K562 (cell line): Measurements from ENCODE around the gene RUNDC1. TPM values are rescaled to one million over a fixed set of nuclear protein-coding genes. Genes with fewer than 3 reads are reported as not detected.
A peak's percentile ranks its signal among the peaks of the same experiment; 100 is the strongest.

Experiments
- CC2D1A ChIP-seq: fragments of 450-650 bp; IDR thresholded peaks from 2 replicates; pipeline ENCODE4 v1.6.1; 2017; ENCODE audit warnings: mild to moderate bottlenecking
- CTCF ChIP-seq, 3 experiments: IDR thresholded peaks in 2 of 3; conservative IDR thresholded peaks in 1 of 3; 2 replicates each; pipeline ENCODE4 v1.5.1; 2011 to 2012; ENCODE audit warnings: low read length in 3 of 3, mild to moderate bottlenecking in 3 of 3, control low read depth in 2 of 3, improper control_type of control experiment in 1 of 3, inconsistent platforms in 1 of 3, low read depth in 1 of 3, mixed read lengths in 1 of 3, moderate library complexity in 1 of 3; ENCODE audit not compliant: insufficient read depth in 2 of 3
- DEAF1 ChIP-seq: fragments of 450-650 bp; formaldehyde crosslinking; IDR thresholded peaks from 2 replicates; pipeline ENCODE4 v1.4.0; 2020; ENCODE audit warnings: mild to moderate bottlenecking, moderate library complexity
- RAD21 ChIP-seq, 2 experiments: fragments of 250-450 bp in 1 of 2; fragments of 450-650 bp in 1 of 2; sonication (Bioruptor Pico) in 1 of 2; formaldehyde crosslinking in 1 of 2; IDR thresholded peaks in 1 of 2; conservative IDR thresholded peaks in 1 of 2; 2 replicates each; pipeline versions ENCODE4 v1.4.0 to v1.8.0; 2020 to 2022; ENCODE audit warnings: mild to moderate bottlenecking in 2 of 2, moderate library complexity in 1 of 2
- REST ChIP-seq, 2 experiments: fragments of 450-650 bp; formaldehyde crosslinking in 1 of 2; IDR thresholded peaks; 2 replicates each; pipeline versions ENCODE4 v1.4.0 to v1.6.1; 2014 to 2020; ENCODE audit warnings: mild to moderate bottlenecking in 2 of 2, borderline replicate concordance in 1 of 2, low read depth in 1 of 2
- XRCC5 ChIP-seq: fragments of 200-400 bp; formaldehyde crosslinking; IDR thresholded peaks from 2 replicates; pipeline ENCODE4 v1.6.1; 2017; ENCODE audit warnings: low read depth, mild to moderate bottlenecking, low read length
- ZBTB1 ChIP-seq: sonication (generic); formaldehyde crosslinking; IDR thresholded peaks from 2 replicates; pipeline ENCODE4 v1.8.1; 2023; ENCODE audit warnings: missing genetic modification reagents, low read depth, mild to moderate bottlenecking, borderline replicate concordance
- polyA plus RNA-seq, 8 experiments: library from polyadenylated mRNA; depleted of rRNA in 4 of 8; stranded (reverse) in 5 of 8; unstranded in 3 of 8; fragments of >200 nt; fragmentation: Nextera tagmentation in 2 of 8; fragmentation: Illumina TruSeq in 1 of 8; extraction: Ambion mirVana in 2 of 8; extraction: Trizol in 1 of 8; gene quantifications; 2 replicates each; pipeline versions ENCODE4 v1.2.1 to v1.2.3, GENCODE V29; 2011 to 2014; ENCODE audit warnings: inconsistent platforms in 1 of 8, missing spikeins in 1 of 8
- total RNA-seq, 7 experiments: library from RNA; depleted of rRNA in 6 of 7; stranded (reverse); fragments of >200 nt in 6 of 7; fragmentation: Illumina TruSeq in 2 of 7; extraction: Trizol in 2 of 7; gene quantifications; 2 replicates each; pipeline versions ENCODE4 v1.2.1 to v1.2.3, GENCODE V29; 2011 to 2021; ENCODE audit warnings: low replicate concordance in 1 of 7

RUNDC1 gene
- total and polyA plus RNA-seq, 9 of the 15 experiments (the other 6 are each of a cell fraction or from before 2014, with no cell fraction given) = 3.4 to 12.6 (median 9.4) TPM

- TF ChIP-seq REST (IDR thresholded peaks at IDR 0.05; ENCODE audit: borderline replicate concordance) (peak; percentile 80), REST (CRISPR knock-in tag; IDR thresholded peaks at IDR 0.05; ENCODE audit: low read depth) (no peak), CTCF (IDR thresholded peaks at IDR 0.05 in 2 of 3, conservative IDR thresholded peaks at IDR 0.05 in 1 of 3; ENCODE audit: insufficient read depth in 2 of 3, low read depth in 1 of 3, low read length in 3 of 3) (peak; percentile 79 to 91 (median 84)), DEAF1 (peak; percentile 82), ZBTB1 (no peak), XRCC5 (no peak), RAD21 (CRISPR knock-in tag; conservative IDR thresholded peaks at IDR 0.05 in 1 of 2, IDR thresholded peaks at IDR 0.05 in 1 of 2) (peak; percentile 78 to 91), CC2D1A (0 out of 2 replicates have a peak, but pooled peaks have one; percentile 39)
Observed at GRCh38 chr17:42937712-42938596, 42.4 kb upstream of the RUNDC1 start (continued).
